ENCODE results near the gene SUFU.

The SUFU gene

GRCh38 chr10:102651455-102652169 lies 147.8 kb downstream of the SUFU start:
- Histone ChIP-seq H3K14ac (ENCODE audit: low read length) (peak overlapping the region; percentile 67), H3K36me3 (replicated peaks in 1 of 2; ENCODE audit: control insufficient read depth in 2 of 2, insufficient read depth in 2 of 2, low read length in 2 of 2) (peaks cover 21 to 84% of the 10 kb centered on the region in 2 donors), H3K27me3 (ENCODE audit: control insufficient read depth in 3 of 3, insufficient read depth in 3 of 3, low read depth in 1 of 3, low read length in 3 of 3) (no peaks in the 10 kb centered on the region), H3K27ac (replicated peaks; ENCODE audit: low read length) (no peak overlapping the region), H2BK12ac (ENCODE audit: low read length) (peak overlapping the region; percentile 65), H4K8ac (ENCODE audit: low read depth, low read length) (peak overlapping the region; percentile 75), H3K18ac (ENCODE audit: low read length) (peak overlapping the region; percentile 68), H2AFZ (ENCODE audit: low read length) (no peak overlapping the region), H2AK5ac (ENCODE audit: low read depth, low read length) (peak overlapping the region; percentile 98), H2BK5ac (ENCODE audit: low read length) (peak overlapping the region; percentile 49), H3K4me1 (ENCODE audit: control insufficient read depth in 2 of 2, insufficient read depth in 1 of 2, low read depth in 1 of 2, low read length in 2 of 2) (peaks cover 47 to 53% of the 10 kb centered on the region in 2 donors), H4K91ac (ENCODE audit: low read depth, low read length, poor library complexity) (no peak overlapping the region), H3K79me1 (ENCODE audit: low read depth, low read length) (peaks cover 31% of the 10 kb centered on the region), H2BK15ac (ENCODE audit: low read length) (peak overlapping the region; percentile 42), H3K4me2 (ENCODE audit: insufficient read depth, low read length, poor library complexity, severe bottlenecking) (no peak overlapping the region), H3K4ac (ENCODE audit: low read length) (no peak overlapping the region), H3K9me3 (replicated peaks in 1 of 2; ENCODE audit: control insufficient read depth in 2 of 2, insufficient read depth in 1 of 2, low read depth in 1 of 2, low read length in 2 of 2) (no peaks in the 10 kb centered on the region), H2BK120ac (ENCODE audit: low read depth, low read length) (peak overlapping the region; percentile 27), H3K9ac (ENCODE audit: low read depth, low read length, poor library complexity) (no peak overlapping the region), H3K4me3 (ENCODE audit: low read length in 2 of 2) (peak overlapping the region in 1 of 2 donors; percentile 28), H3K23ac (ENCODE audit: low read depth, low read length, poor library complexity) (peak overlapping the region; percentile 25)
- no peak for DNase-seq (ENCODE audit: low spot score)
- WGBS, 2 donors (ENCODE audit: extremely low coverage in 2 of 2, insufficient read length in 2 of 2, insufficient replicate concordance in 1 of 2): no CpG with 5 or more reads among the region's 11 CpGs

GRCh38 chr10:102652170-102652916 lies 148.6 kb downstream of the SUFU start:
- Histone ChIP-seq H4K8ac (ENCODE audit: low read depth, low read length) (no peak overlapping the region), H3K27me3 (ENCODE audit: control insufficient read depth in 3 of 3, insufficient read depth in 3 of 3, low read depth in 1 of 3, low read length in 3 of 3) (no peaks in the 10 kb centered on the region), H3K9me3 (replicated peaks in 1 of 2; ENCODE audit: control insufficient read depth in 2 of 2, insufficient read depth in 1 of 2, low read depth in 1 of 2, low read length in 2 of 2) (no peaks in the 10 kb centered on the region), H2AK5ac (ENCODE audit: low read depth, low read length) (no peak overlapping the region), H3K36me3 (replicated peaks in 1 of 2; ENCODE audit: control insufficient read depth in 2 of 2, insufficient read depth in 2 of 2, low read length in 2 of 2) (peaks cover 22 to 85% of the 10 kb centered on the region in 2 donors), H3K23ac (ENCODE audit: low read depth, low read length, poor library complexity) (no peak overlapping the region), H3K4me2 (ENCODE audit: insufficient read depth, low read length, poor library complexity, severe bottlenecking) (no peak overlapping the region), H2BK15ac (ENCODE audit: low read length) (no peak overlapping the region), H3K9ac (ENCODE audit: low read depth, low read length, poor library complexity) (no peak overlapping the region), H3K27ac (replicated peaks; ENCODE audit: low read length) (no peak overlapping the region), H2BK12ac (ENCODE audit: low read length) (no peak overlapping the region), H3K14ac (ENCODE audit: low read length) (no peak overlapping the region), H4K91ac (ENCODE audit: low read depth, low read length, poor library complexity) (no peak overlapping the region), H2BK120ac (ENCODE audit: low read depth, low read length) (no peak overlapping the region), H2AFZ (ENCODE audit: low read length) (no peak overlapping the region), H3K18ac (ENCODE audit: low read length) (no peak overlapping the region), H3K79me1 (ENCODE audit: low read depth, low read length) (peaks cover 25% of the 10 kb centered on the region), H3K4me3 (ENCODE audit: low read length in 2 of 2) (no peak overlapping the region), H3K4me1 (ENCODE audit: control insufficient read depth in 2 of 2, insufficient read depth in 1 of 2, low read depth in 1 of 2, low read length in 2 of 2) (peaks cover 39 to 46% of the 10 kb centered on the region in 2 donors), H2BK5ac (ENCODE audit: low read length) (peak overlapping the region; percentile 10), H3K4ac (ENCODE audit: low read length) (no peak overlapping the region)
- no peak for DNase-seq (ENCODE audit: low spot score)
- no CpG with 5 or more reads among the region's 12 CpGs for WGBS, 2 donors (ENCODE audit: extremely low coverage in 2 of 2, insufficient read length in 2 of 2, insufficient replicate concordance in 1 of 2)

GRCh38 chr10:102653060-102653459 lies 149.3 kb downstream of the SUFU start:
- Histone ChIP-seq H3K36me3 (replicated peaks in 1 of 2; ENCODE audit: control insufficient read depth in 2 of 2, insufficient read depth in 2 of 2, low read length in 2 of 2) (peaks cover 21 to 85% of the 10 kb centered on the region in 2 donors), H2BK120ac (ENCODE audit: low read depth, low read length) (no peak overlapping the region), H3K23ac (ENCODE audit: low read depth, low read length, poor library complexity) (no peak overlapping the region), H3K9me3 (replicated peaks in 1 of 2; ENCODE audit: control insufficient read depth in 2 of 2, insufficient read depth in 1 of 2, low read depth in 1 of 2, low read length in 2 of 2) (no peaks in the 10 kb centered on the region), H3K27me3 (ENCODE audit: control insufficient read depth in 3 of 3, insufficient read depth in 3 of 3, low read depth in 1 of 3, low read length in 3 of 3) (no peaks in the 10 kb centered on the region), H3K4me1 (ENCODE audit: control insufficient read depth in 2 of 2, insufficient read depth in 1 of 2, low read depth in 1 of 2, low read length in 2 of 2) (peaks cover 32 to 39% of the 10 kb centered on the region in 2 donors), H3K4me3 (ENCODE audit: low read length in 2 of 2) (no peak overlapping the region), H3K9ac (ENCODE audit: low read depth, low read length, poor library complexity) (no peak overlapping the region), H4K8ac (ENCODE audit: low read depth, low read length) (no peak overlapping the region), H2AK5ac (ENCODE audit: low read depth, low read length) (no peak overlapping the region), H3K4ac (ENCODE audit: low read length) (no peak overlapping the region), H3K18ac (ENCODE audit: low read length) (no peak overlapping the region), H2BK12ac (ENCODE audit: low read length) (no peak overlapping the region), H4K91ac (ENCODE audit: low read depth, low read length, poor library complexity) (no peak overlapping the region), H3K79me1 (ENCODE audit: low read depth, low read length) (peaks cover 22% of the 10 kb centered on the region), H3K14ac (ENCODE audit: low read length) (no peak overlapping the region), H3K27ac (replicated peaks; ENCODE audit: low read length) (no peak overlapping the region), H2BK15ac (ENCODE audit: low read length) (no peak overlapping the region), H2AFZ (ENCODE audit: low read length) (no peak overlapping the region), H3K4me2 (ENCODE audit: insufficient read depth, low read length, poor library complexity, severe bottlenecking) (no peak overlapping the region), H2BK5ac (ENCODE audit: low read length) (no peak overlapping the region)
- no peak for DNase-seq (ENCODE audit: low spot score)
- WGBS, 2 donors (ENCODE audit: extremely low coverage in 2 of 2, insufficient read length in 2 of 2, insufficient replicate concordance in 1 of 2): no CpG with 5 or more reads among the region's 1 CpG

- Histone ChIP-seq H3K27me3 (ENCODE audit: control insufficient read depth in 3 of 3, insufficient read depth in 3 of 3, low read depth in 1 of 3, low read length in 3 of 3) (no peaks in the 10 kb centered on the region), H3K14ac (ENCODE audit: low read length) (no peak overlapping the region), H2BK5ac (ENCODE audit: low read length) (no peak overlapping the region), H2BK12ac (ENCODE audit: low read length) (no peak overlapping the region), H2AFZ (ENCODE audit: low read length) (no peak overlapping the region), H3K4me1 (ENCODE audit: control insufficient read depth in 2 of 2, insufficient read depth in 1 of 2, low read depth in 1 of 2, low read length in 2 of 2) (peaks cover 18 to 26% of the 10 kb centered on the region in 2 donors), H2AK5ac (ENCODE audit: low read depth, low read length) (no peak overlapping the region), H3K9me3 (replicated peaks in 1 of 2; ENCODE audit: control insufficient read depth in 2 of 2, insufficient read depth in 1 of 2, low read depth in 1 of 2, low read length in 2 of 2) (no peaks in the 10 kb centered on the region), H3K27ac (replicated peaks; ENCODE audit: low read length) (no peak overlapping the region), H3K9ac (ENCODE audit: low read depth, low read length, poor library complexity) (no peak overlapping the region), H2BK120ac (ENCODE audit: low read depth, low read length) (no peak overlapping the region), H3K36me3 (replicated peaks in 1 of 2; ENCODE audit: control insufficient read depth in 2 of 2, insufficient read depth in 2 of 2, low read length in 2 of 2) (peaks cover 24 to 90% of the 10 kb centered on the region in 2 donors), H3K4me3 (ENCODE audit: low read length in 2 of 2) (no peak overlapping the region), H3K4me2 (ENCODE audit: insufficient read depth, low read length, poor library complexity, severe bottlenecking) (no peak overlapping the region), H3K23ac (ENCODE audit: low read depth, low read length, poor library complexity) (no peak overlapping the region), H3K79me1 (ENCODE audit: low read depth, low read length) (peaks cover 20% of the 10 kb centered on the region), H2BK15ac (ENCODE audit: low read length) (no peak overlapping the region), H3K18ac (ENCODE audit: low read length) (no peak overlapping the region), H4K91ac (ENCODE audit: low read depth, low read length, poor library complexity) (no peak overlapping the region), H3K4ac (ENCODE audit: low read length) (no peak overlapping the region), H4K8ac (ENCODE audit: low read depth, low read length) (no peak overlapping the region)
- no peak for DNase-seq (ENCODE audit: low spot score)
- no CpG with 5 or more reads among the region's 7 CpGs for WGBS, 2 donors (ENCODE audit: extremely low coverage in 2 of 2, insufficient read length in 2 of 2, insufficient replicate concordance in 1 of 2)
Observed at GRCh38 chr10:102654566-102654965, 150.8 kb downstream of the SUFU start.
